Measurements from ENCODE around the gene MEX3D.

MEX3D gene

DNA sequence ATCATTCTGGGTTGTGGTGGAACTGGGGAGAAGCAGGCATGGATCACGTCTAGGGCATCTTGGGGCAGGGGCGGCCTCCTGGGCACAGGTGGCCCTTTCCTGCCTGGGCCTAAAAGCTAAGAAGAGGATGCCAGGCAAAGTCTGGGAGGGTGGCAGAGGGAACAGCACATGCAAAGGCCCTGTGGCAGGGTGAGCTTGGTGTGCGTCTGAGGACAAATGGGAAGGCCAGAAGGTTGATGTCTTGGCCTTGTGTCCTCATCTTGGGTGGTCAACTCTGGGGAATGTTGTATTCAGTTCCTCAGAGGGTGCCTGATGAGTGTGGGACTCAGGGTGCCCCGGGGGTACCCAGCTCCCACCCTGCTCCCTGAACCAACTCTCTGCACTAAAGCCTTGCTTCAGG lies 49.7 kb downstream of the MEX3D start:
- DNase-seq (ENCODE audit: low spot score), result no peak

DNA sequence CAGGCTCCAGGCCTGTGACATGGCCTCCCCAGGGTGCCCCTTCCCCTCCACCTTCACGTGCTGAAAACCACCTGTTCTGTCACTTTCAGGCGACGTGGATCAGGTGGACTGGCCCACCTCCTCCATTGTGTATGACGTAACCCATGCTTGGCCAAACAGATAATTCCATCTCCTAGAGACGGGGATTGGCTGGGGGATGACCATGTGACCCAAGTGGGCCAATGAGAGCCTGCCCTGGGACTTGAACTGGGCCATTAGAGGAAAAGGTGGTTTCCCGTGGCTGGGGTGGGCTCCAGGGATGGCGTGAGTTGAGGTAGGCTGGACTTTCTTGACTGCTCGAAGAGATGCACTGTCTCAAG lies 51.8 kb downstream of the MEX3D start:
- DNase-seq (ENCODE audit: low spot score), result no peak

DNA sequence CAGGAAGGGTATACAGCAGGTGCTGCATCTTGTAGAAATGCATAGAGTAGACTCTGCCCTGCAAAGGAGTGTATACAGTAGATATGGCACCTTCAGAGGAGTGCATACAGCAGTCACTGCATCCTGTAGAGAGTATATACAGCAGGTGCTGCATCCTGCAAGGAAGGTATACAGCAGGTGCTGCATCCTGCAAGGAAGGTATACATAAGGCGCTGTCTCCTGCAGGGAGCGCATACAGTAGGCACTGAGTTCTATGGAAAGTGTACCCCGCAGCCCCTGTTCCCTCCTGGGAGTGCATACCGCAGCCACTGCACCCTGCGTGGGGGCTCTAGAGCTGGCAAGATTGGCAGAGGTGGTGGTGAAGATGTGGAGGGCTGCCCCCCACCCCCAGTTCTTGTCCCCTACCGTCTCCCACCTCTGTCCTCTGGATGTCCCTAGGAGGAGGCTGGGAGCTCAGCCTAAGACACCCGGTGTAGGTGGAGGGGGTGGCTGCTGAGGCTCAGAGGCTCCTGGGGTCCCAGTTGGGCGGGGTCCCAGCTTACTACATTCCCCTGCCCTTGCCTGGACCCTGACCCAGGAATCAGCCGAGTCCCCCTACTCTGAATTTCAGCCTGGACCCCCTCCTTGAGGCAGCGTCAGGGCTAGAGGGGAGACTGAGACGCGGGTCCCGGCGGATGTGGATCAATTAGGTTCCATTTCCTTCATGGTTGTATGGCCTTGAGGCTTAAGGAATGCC lies 53.0 kb downstream of the MEX3D start:
- DNase-seq (ENCODE audit: low spot score), result no peak

DNA sequence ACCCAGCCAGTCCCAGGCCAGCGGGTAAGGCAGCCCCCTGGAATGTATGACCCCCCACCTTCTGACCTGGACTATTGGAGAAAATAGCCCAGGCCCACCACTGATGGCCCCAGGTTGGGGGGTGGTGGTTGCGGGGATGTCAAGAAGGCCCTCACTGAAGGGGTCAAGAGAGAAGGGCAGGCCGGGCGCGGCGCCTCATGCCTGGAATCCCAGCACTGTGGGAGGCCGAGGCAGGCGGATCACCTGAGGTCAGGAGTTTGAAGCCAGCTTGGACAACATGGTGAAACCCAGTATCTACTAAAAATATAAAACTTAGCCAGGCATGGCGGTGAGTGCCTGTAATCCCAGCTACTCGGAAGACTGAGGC lies 53.8 kb downstream of the MEX3D start:
- DNase-seq (ENCODE audit: low spot score), result no peak

DNA sequence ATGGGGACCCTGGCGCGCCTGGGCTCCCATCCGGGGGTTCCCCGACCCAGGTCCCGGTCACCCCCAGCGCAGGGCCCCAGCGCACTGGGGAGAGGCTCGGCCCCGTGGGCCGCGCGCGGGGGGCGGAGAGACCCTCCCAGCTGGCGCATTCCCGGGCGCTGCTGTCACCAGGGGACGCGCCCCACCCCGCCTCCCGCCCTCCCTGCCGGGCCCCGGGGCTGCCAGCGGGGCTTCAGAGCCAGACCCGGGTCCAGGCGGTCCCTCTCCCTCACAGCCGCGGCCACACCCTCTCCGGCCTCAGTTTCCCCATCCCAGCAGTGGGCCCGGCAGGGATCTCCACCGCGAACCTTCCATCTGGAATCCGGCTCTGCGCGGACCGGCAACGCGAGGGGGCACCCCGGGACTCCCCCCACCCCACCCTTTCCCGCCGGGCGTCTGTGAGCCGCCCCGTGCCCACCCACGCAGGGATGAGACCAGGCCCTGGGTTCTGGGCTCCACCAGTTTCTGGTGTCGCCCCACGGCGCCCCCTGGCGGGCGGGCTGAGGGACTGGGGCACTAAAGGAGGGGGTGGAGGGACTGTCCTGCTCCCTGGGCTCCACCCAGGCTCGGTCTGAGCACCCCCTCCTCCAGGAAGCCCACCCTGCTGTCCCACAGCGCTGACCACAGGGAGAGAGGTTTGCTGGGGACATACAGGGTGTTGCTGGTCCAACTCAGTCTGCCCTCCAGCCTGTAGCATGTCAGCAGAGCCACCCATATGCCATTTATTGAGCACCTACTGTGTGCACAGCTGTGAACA lies 54.4 kb downstream of the MEX3D start:
- DNase-seq (ENCODE audit: low spot score), result peak; percentile 65

DNA sequence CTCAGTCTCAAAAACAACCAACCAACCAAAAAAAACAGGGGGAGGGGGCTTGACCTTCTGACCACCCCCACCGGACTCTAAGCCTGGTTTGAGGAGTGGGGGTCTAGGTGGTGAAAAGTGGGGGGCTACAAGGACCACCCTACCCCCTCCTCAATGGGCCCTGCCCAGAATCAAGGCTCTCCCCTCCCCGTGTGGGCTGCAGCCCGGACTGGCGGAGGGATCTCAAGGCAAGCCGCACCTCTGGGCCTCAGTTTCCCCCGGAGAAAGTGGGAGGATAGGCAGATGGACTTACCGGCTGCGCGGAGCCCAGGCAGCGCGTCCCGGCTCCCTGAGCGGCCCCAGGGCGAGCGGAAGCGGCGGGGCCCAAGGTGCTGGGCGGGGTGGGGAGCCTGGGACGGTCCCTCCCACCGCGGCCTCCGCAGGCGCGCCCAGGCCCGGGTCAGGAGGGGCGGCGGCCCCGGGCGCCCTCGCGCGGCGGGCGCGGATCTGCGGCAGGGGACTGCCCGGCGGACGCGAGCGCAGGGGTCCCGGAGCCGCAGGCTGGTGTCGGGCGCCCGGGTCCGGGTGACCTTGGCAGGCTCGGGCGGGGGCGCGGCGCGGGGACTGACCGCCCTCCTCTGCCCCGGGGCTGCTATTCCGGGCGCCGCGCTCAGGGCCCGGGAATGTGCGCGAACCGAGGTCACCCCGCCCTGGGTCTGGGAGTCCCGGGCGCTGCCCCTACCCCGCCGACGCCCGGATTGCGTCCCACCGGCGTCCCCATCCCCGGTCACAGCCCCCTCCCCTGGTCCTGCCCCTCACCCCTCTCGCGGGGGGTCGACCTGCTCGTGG lies 55.2 kb downstream of the MEX3D start, which contains the start of gene ADAMTSL5:
ADAMTSL5 (minus strand) TSS at position 349 of the 828 bp plus-strand sequence. CDS start 2,076 bp downstream, outside the sequence.
- peak; percentile 47 for DNase-seq (ENCODE audit: low spot score)

DNA sequence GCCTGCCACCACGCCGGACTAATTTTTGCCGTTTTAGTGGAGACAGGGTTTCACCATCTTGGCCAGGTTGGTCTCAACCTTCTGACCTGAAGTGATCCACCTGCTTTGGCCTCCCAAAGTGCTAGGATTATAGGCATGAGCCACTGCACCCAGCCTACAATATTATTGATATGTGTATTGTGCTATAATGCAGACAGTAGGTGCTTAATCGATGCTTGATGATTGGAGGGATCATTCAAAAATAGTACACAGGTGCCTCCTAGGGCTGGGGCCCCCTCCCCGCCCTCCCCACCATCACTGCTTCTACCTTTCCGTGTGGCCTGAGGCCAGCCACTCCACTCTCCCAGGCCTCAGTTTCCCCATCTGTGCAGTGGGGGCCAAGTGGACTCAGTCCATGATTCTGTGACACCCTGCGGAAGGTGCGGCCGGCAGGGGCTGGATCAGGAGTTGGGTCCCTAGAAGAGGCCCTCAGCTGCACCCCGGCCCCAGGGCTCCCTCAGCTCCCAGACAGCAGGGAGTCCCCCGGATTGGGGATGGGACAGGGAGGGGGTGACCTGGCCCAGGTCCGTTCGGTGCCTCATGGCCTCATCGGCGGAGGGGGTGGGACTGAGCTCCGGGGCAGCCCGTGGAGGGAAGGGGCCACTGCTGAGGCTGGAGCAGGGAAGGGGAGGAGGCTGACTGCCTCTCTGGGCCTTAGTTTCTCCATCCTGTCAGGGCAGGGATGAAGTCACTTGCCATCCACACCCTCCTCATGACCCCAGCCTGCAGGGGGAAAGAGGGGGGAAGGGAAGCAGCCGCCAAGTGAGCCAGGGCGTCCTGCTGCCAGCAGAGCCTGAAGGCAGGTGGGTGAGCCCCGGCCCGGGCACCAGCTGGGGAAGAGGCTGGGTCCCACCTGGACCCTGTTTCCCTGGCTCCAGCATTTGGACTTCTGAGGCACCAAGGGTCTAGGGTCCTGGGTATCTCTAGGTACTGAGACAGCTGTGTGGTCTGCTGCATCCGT lies 56.5 kb downstream of the MEX3D start:
- no peak for DNase-seq (ENCODE audit: low spot score)

DNA sequence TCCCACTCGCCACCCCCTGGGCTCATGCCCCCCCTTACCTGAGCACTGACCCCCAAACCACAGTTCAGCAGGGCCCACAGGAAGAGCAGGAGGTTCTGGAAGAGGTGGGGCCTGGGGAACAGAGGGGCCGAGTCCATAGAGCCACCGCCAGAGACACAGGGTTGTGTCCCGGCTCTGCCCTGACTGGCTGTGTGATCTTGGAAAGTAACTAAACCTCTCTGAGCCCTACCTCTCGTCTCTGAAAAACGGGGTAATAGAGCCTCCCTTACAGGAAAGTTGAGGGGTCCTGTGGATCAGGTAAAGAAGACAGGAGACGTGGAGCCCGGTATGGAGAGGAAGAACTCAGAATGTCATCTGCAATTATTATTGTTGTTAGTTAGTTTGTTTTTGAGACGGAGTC lies 57.3 kb downstream of the MEX3D start:
- DNase-seq (ENCODE audit: low spot score), result no peak

DNA sequence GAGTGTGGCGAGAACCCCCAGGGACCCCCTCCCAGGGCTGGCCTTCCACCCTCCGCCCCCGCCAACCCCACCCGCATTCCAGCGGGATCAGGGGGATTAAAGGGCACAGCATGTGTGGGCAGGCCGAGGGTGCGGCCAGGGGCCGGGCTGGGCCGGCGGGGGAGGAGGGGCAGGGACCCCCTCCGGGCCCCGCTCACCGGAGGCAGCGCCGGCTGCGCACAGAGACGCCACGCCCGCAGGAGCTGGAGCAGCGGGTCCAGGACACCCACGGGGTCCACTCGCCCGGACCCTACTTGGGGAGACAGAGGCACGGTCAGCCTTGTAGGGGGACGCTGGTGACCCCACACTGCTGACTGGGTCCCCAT lies 57.7 kb downstream of the MEX3D start:
- DNase-seq (ENCODE audit: low spot score), result no peak

DNA sequence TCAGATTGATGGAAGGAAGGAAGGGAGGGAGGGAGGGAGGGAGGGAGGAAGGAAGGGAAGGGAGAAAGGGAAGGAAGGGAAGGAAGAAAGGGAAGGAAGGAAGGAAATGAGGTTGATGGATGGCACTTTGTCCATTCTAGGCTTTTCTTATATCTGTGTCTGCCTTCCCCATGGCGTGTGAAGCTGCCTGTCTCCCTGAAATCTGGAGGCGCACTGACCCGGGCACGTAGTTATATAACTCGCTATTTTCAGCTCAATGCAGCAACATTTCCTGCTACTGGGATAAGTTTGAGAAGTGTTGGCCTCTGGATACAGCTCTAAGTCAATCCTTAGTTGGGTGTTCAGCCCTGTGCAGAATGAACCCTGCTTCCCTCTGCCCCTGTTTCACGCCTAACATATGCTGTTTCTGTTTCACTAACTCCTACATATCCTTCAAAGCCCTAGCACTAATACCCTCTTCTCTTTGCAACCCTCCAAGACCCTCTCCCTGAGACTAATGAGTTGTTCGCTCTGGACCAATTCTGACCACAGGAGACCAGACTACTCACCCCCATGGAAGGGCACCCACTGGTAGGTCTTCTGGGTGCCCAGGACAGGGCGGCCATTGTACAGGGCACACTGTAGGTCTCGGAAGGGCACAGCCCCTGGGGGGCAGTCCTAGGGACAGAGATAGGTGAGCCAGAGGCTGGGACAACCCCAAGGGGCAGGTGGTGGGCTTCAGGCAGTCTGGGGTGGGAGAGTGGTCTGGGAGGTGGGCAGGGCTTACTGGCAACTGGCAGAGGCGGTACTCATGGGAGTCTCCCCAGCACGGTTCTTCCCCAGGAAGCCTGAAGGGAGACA lies 58.3 kb downstream of the MEX3D start:
- no peak for DNase-seq (ENCODE audit: low spot score)

DNA sequence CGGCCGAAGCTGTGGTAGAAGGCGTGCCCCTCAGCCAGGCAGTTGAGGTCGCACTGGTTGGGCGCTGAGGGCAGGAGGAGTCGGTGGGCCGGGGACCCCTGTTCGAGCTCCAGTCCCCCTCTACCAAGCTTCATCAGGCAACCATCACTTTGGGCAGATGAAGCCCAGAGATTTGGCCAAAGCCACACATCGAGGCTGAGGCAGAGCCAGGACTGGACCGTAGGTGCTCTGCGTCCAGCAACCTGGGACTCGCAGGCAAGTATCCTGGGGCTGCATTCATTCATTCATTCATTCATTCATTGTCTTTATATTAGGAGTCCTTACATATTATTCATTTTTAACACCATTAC lies 59.6 kb downstream of the MEX3D start:
- no peak for DNase-seq (ENCODE audit: low spot score)

DNA sequence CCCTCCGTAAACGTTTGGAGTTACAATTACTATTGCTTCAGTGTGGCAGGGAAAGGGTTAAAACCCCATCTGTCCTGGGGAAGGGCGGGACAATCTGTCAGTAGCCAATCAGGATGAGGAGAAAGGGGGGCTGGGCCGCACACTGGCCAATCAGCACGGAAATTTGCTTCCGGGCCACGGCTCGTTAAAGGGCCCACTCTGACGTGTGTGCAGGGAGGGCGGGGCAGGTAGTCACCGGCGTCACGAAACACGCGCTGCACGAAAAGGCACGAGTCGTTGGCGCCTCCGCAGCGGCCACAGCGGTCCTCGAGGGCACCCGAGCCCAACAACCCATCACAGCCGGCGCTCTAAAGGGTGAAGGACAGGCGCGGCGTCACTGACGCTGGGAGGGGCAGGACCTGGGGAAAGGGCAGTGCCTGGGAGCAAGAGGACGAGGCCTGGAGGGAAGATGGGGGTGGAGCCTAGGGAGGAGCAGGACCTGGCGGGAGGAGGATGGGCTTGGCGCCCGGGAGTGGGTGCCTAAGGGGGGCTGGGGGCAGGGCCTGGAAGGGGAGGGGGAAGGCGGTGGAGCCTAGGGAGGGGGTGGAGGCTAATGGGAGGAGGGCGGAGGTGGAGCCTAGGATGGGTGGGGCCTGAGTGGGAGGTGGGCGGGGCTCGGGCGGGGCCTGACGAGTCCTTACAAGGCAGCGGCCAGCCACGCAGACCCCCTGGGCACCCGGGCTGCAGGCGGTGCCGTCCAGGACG lies 60.2 kb downstream of the MEX3D start:
- peak; percentile 86 for DNase-seq (ENCODE audit: low spot score)

DNA sequence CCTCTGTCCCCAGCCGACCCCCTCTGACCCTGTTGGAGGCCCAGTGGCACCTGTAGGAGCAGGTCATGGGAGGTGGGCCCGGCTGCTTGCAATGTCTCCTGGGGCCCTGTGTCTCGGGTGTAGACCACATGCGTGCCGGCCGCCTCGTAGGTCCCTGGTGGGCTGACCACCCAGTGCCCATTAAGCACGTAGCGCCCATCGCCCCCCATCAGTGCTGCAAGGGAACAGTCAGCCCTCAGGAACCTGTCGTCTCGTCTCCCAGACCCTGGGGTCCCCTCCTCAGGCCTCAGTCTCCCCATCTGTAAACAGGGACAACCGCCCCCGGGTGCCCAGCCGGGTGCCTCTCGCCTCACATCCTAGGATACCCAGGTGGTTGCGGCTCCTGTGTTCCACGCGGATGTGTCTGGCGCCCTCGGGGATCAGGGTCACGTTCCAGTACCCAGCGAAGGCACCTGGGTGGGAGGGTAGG lies 60.9 kb downstream of the MEX3D start:
- DNase-seq (ENCODE audit: low spot score), result no peak

DNA sequence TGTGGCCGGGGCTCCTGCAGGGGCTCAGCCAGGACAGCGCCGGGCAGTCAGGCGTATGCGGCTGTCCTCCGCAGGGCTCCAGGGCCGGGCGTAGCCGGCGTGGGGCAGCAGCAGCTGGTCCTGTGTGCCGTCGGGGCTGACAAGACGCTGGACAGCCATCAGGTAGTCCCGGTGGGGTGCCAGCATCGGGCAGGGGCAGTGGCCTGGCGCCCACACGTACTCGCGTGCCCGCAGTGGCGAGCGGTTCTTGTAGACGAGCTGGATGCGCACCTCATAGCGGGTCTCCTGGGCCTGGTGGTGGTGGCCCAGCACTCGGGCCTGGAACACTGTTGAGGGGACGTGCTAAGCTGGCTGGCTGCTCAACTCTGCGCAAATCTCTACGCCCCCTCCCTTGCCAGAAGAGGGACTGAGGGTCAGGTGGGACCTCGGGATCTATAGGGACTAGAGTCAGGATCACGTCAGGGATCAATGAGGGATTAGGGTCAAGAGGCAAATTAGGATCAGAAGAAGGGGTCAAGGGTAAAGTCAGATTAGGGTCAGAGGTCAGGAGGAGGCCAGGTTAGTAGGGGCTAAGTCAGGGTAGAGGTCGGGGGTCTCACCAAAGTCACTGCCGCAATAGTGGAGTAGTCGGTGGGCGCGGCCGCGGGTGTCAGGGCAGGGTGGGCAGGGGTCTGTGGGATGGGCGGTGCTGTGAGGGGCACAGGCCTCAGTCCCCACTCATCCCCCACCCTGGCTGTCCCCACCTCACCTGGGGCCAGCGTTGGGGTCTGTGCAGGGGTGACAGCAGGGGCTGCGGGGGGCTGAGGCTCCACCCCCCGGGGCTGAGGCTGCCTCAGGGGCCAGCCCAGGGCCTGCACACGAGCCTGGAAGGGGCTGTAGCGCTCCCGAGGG lies 61.9 kb downstream of the MEX3D start:
- DNase-seq (ENCODE audit: low spot score), result no peak

DNA sequence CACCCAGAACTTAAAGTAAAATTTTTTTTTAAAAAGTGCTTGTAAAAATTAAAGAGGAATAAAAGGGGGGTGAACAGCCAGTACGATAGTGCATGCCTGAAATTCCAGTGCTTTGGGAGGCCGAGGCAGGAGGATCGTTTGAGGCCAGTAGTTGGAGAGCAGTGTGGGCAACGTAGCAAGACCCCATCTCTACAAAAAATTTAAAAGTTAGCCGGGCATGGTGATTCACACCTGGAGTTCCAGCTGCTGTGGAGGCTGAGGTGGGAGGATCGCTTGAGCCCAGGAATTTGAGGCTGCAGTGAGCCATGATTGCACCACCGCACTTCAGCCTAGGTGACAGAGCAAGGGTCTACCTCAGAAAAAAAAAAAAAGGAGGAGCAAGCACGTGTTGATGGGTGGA lies 63.1 kb downstream of the MEX3D start:
- no peak for DNase-seq (ENCODE audit: low spot score)

Data from hematopoietic multipotent progenitor cell treated with erythropoietin and hydrocortisone succinate and interleukin-3 and kit ligand, for 15 days (in vitro differentiated cells).